ENCODE measurements around the gene ACOT7.

Gene ACOT7

GRCh38 chr1:6360517-6361070, 33.0 kb downstream of the ACOT7 start:
- no peak for DNase-seq (ENCODE audit: low spot score)

GRCh38 chr1:6360117-6360496, 33.5 kb downstream of the ACOT7 start:
- DNase-seq (ENCODE audit: low spot score), result no peak

- peak; percentile 66 for DNase-seq (ENCODE audit: low spot score)
Measured at GRCh38 chr1:6359216-6360116, 34.1 kb downstream of the ACOT7 start.

GRCh38 chr1:6358757-6359201, 34.8 kb downstream of the ACOT7 start:
- no peak for DNase-seq (ENCODE audit: low spot score)

GRCh38 chr1:6358144-6358624, 35.4 kb downstream of the ACOT7 start:
- DNase-seq (ENCODE audit: low spot score), result no peak

- no peak for DNase-seq (ENCODE audit: low spot score)
Measured at GRCh38 chr1:6357243-6357936, 36.2 kb downstream of the ACOT7 start.

- no peak for DNase-seq (ENCODE audit: low spot score)
Measured at GRCh38 chr1:6355621-6356020, 37.9 kb downstream of the ACOT7 start.

- no peak for DNase-seq (ENCODE audit: low spot score)
Measured at GRCh38 chr1:6354659-6355317, 38.8 kb downstream of the ACOT7 start.

GRCh38 chr1:6353955-6354658, 39.5 kb downstream of the ACOT7 start:
- DNase-seq (ENCODE audit: low spot score), result peak; percentile 68

GRCh38 chr1:6353619-6353954, 40.0 kb downstream of the ACOT7 start:
- DNase-seq (ENCODE audit: low spot score), result no peak

- no peak for DNase-seq (ENCODE audit: low spot score)
Measured at GRCh38 chr1:6352138-6352563, 41.4 kb downstream of the ACOT7 start.

- no peak for DNase-seq (ENCODE audit: low spot score)
Measured at GRCh38 chr1:6351480-6352137, 42.0 kb downstream of the ACOT7 start.

- no peak for DNase-seq (ENCODE audit: low spot score)
Measured at GRCh38 chr1:6350416-6351088, 43.0 kb downstream of the ACOT7 start.

GRCh38 chr1:6349254-6349943, 44.2 kb downstream of the ACOT7 start:
- DNase-seq (ENCODE audit: low spot score), result no peak

- no peak for DNase-seq (ENCODE audit: low spot score)
Measured at GRCh38 chr1:6348511-6349191, 44.9 kb downstream of the ACOT7 start.

- peak; percentile 88 for DNase-seq (ENCODE audit: low spot score)
Measured at GRCh38 chr1:6347641-6348487, 45.7 kb downstream of the ACOT7 start.

- no peak for DNase-seq (ENCODE audit: low spot score)
Measured at GRCh38 chr1:6345460-6345859, 48.1 kb downstream of the ACOT7 start.

- DNase-seq (ENCODE audit: low spot score), result no peak
Measured at GRCh38 chr1:6345009-6345408, 48.6 kb downstream of the ACOT7 start.

Measured in HuH-7.5 (cell line).